Activated B cell treated with CpG ODN at 0.5 μM for 24 hours (primary cell): Measurements from ENCODE around the gene CLHC1. TPM values are rescaled to one million over a fixed set of nuclear protein-coding genes. Genes with fewer than 3 reads are reported as not detected.

Experiments
- ATAC-seq: fragments of 200-7000 bp; cut with Tn5 transposase; one replicate; pipeline ENCODE4 v1.10.0; 2021; ENCODE audit warnings: low read depth, mild to moderate bottlenecking, moderate library complexity
- CTCF ChIA-PET: fragments of 350-600 bp; sonication (Branson Sonifier 250); formaldehyde crosslinking; loops from one replicate; lab custom pipeline; 2021; ENCODE audit warnings: antibody characterized with exemption; lab: Charles Lee
- POLR2A ChIA-PET: fragments of 350-600 bp; sonication (Branson Sonifier 250); formaldehyde crosslinking; loops from one replicate; lab custom pipeline; 2021; ENCODE audit warnings: antibody characterized with exemption; lab: Charles Lee
- DNase-seq: peaks from one replicate; pipeline ENCODE4 v3.0.0; 2022
- H3K27ac Mint-ChIP-seq: one replicate; pipeline ENCODE4 v1.8.0; 2020; ENCODE audit warnings: mixed read lengths
- H3K27me3 Mint-ChIP-seq: one replicate; pipeline ENCODE4 v1.8.0; 2021; ENCODE audit warnings: mixed read lengths
- H3K36me3 Mint-ChIP-seq: one replicate; pipeline ENCODE4 v1.8.0; 2021; ENCODE audit warnings: low read depth, mixed read lengths
- H3K4me1 Mint-ChIP-seq: one replicate; pipeline ENCODE4 v1.8.0; 2021; ENCODE audit warnings: mixed read lengths
- H3K4me3 Mint-ChIP-seq: one replicate; pipeline ENCODE4 v1.8.0; 2020; ENCODE audit warnings: mild to moderate bottlenecking, mixed read lengths
- H3K9me3 Mint-ChIP-seq: one replicate; pipeline ENCODE4 v1.8.0; 2020; ENCODE audit warnings: mixed read lengths
- intact Hi-C: fragments of 100-400 bp; cut with micrococcal nuclease; formaldehyde crosslinking; loops from one replicate; pipeline ENCODE4 v1.15.1; 2024
- total RNA-seq: library from RNA; stranded (reverse); gene quantifications from 2 replicates; pipeline ENCODE4 v1.2.3, GENCODE V29; 2022
- TF ChIP-seq, protein P1 (sequence below): fragments of 200-600 bp; IDR thresholded peaks from one replicate; pipeline ENCODE4 v1.8.0; 2022; ENCODE audit warnings: antibody characterized with exemption, mild to moderate bottlenecking

CLHC1 gene
- total RNA-seq, 1 donor from 2014 or later = 10.5 TPM

DNA sequence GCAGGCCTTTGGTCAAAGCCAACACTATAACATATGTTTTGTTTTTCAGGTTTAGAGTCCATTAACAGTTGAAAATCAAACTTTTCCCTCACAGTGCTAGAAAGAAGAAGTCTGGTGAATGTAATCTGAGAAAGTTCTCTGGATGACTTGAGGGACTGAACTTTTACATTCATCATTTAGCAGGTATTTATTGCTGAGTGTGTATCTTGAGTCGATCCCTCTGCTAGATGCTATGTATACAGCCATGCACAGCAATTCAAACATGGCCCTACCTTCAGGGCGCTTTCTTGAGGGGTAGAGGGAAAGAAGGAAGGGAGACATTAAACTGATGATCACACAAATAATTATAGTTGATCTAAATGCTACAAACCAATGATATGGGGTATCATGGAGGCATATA is 89.6 kb downstream of the CLHC1 start:
- no peak overlapping the region for H3K27ac Mint-ChIP-seq
- ChIA-PET CTCF (no interaction called here), POLR2A (no interaction called here)
- DNase-seq (no peak), ATAC-seq (no peak)
- no peaks in the 10 kb centered on the region for H3K9me3 Mint-ChIP-seq
- TF ChIP-seq, protein P1, sequence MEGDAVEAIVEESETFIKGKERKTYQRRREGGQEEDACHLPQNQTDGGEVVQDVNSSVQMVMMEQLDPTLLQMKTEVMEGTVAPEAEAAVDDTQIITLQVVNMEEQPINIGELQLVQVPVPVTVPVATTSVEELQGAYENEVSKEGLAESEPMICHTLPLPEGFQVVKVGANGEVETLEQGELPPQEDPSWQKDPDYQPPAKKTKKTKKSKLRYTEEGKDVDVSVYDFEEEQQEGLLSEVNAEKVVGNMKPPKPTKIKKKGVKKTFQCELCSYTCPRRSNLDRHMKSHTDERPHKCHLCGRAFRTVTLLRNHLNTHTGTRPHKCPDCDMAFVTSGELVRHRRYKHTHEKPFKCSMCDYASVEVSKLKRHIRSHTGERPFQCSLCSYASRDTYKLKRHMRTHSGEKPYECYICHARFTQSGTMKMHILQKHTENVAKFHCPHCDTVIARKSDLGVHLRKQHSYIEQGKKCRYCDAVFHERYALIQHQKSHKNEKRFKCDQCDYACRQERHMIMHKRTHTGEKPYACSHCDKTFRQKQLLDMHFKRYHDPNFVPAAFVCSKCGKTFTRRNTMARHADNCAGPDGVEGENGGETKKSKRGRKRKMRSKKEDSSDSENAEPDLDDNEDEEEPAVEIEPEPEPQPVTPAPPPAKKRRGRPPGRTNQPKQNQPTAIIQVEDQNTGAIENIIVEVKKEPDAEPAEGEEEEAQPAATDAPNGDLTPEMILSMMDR = no peak
- peaks cover 3% of the 10 kb centered on the region for H3K4me1 Mint-ChIP-seq
- no peak overlapping the region for H3K4me3 Mint-ChIP-seq
- H3K27me3 Mint-ChIP-seq = no peaks in the 10 kb centered on the region
- intact Hi-C loops = no loop called here
- H3K36me3 Mint-ChIP-seq = no peaks in the 10 kb centered on the region

DNA sequence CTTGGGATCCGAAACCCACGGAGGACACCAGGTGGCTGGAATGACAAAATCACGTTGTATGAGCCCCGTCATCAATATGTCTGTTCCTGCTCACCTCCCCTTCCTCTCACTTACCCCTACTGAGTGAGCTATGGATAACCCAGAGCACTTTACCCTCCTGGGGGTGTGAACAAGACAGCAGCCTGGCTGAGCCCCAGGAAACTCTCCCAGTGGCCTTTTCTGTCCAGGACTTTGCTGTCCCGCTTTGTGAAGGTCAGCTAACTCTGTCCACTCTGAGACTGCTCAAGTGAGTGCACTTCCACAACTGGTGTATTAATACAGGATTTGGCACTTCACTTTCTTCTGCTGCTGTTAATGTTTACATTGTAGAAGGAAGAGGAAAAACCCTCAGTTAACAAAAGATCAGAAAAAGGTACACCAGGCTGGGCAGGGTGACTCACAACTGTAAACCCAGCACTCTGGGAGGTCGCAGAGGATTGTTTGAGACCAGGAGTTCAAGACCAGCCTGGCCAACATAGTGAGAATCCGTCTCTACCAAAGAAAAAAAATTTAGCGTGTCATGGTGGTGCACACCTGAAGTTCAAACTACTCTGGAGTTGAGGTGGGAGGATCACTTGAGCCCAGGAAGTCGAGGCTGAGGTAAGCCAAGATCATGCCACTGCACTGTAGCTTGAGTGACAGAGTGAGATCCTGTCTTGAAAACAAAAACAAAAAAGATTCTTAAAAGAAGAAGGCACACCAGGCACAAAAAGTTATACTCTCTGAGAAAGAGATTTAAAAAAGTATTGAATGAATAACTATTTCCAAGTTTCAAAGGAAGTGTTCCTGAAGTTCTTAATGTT is 90.3 kb downstream of the CLHC1 start:
- H3K27me3 Mint-ChIP-seq = no peaks in the 10 kb centered on the region
- intact Hi-C loops = no loop called here
- H3K9me3 Mint-ChIP-seq = no peaks in the 10 kb centered on the region
- TF ChIP-seq, protein P1 = no peak
- POLR2A ChIA-PET = no interaction called here
- ATAC-seq (no peak), DNase-seq (no peak)
- H3K36me3 Mint-ChIP-seq = no peaks in the 10 kb centered on the region
- CTCF ChIA-PET = no interaction called here
- no peak overlapping the region for H3K4me3 Mint-ChIP-seq
- H3K4me1 Mint-ChIP-seq = peaks cover 11% of the 10 kb centered on the region
- H3K27ac Mint-ChIP-seq = no peak overlapping the region

DNA sequence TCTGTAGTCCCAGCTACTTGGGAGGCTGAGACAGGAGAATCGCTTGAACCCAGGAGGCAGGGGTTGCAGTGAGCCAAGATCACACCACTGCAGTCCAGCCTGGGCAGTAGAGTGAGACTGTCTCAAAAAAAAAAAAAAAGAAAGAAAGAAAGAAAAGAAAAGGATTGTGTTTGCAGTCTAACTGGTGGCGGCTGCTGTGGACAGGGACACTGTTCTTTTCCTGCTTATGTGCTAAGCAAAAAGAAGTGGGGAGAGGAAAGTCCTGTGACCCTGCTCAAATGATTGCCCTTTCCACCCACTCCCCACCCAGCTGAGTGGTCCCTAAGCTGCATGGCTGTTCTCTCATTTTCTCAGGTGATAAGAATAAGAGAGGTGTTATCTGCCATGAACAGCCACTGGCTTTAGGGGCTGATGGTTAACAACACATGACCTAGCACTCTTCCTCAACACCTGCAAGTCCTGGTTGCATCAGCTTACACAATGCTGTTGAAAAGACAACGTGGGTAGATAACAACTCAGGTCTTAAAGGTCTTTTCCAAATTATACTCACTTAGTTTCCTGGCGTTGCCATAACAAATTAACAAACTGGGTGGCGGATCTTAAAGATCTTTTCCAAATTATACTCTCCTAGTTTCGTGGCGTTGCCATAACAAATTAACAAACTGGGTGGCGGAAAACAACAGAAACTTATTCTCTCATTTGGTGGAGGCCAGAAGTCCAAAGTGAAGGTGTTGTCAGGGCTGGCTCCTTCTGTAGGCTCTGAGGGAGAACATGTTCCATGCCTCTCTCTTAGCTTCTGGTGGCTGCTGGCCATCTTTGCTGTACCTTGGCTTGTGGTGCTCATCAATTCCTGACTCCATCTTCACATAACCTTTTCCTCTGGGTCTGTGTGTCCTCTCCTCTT is 91.5 kb downstream of the CLHC1 start:
- Mint-ChIP-seq H3K27me3 (no peaks in the 10 kb centered on the region), H3K36me3 (no peaks in the 10 kb centered on the region), H3K9me3 (no peaks in the 10 kb centered on the region), H3K4me3 (no peak overlapping the region), H3K27ac (no peak overlapping the region), H3K4me1 (peaks cover 16% of the 10 kb centered on the region)
- intact Hi-C loops = no loop called here
- POLR2A ChIA-PET = no interaction called here
- ATAC-seq (no peak), DNase-seq (no peak)
- TF ChIP-seq, protein P1 = no peak
- CTCF ChIA-PET = no interaction called here

DNA sequence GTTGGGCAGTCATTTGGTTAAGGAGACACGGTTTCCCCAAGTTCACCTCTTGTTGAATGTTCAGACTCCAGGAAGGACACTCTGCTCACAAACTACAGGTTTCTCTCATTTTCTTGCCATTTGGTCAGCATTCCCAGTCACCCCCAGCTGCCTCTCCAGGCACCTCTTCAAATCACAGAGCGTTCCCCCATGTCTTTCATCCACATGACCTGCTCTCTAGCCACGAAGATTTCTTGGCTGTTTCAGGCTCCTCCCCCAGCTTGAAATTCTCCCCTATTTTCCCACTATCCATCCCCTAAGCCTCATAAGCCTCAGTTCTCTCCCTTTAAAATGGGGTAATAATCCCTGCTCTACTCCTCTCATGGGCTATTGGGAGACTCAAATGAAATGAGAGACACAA is 92.8 kb downstream of the CLHC1 start:
- DNase-seq (no peak), ATAC-seq (no peak)
- intact Hi-C loops = loop anchor here (10.0 kb wide), 1 partner anchor 555 kb away; the partner anchor contains the start of gene PNPT1
- H3K4me1 Mint-ChIP-seq = peaks cover 22% of the 10 kb centered on the region
- no peak overlapping the region for H3K27ac Mint-ChIP-seq
- H3K4me3 Mint-ChIP-seq = no peak overlapping the region
- no peaks in the 10 kb centered on the region for H3K27me3 Mint-ChIP-seq
- TF ChIP-seq, protein P1 = no peak
- POLR2A ChIA-PET = no interaction called here
- CTCF ChIA-PET = no interaction called here
- no peaks in the 10 kb centered on the region for H3K9me3 Mint-ChIP-seq
- no peaks in the 10 kb centered on the region for H3K36me3 Mint-ChIP-seq

DNA sequence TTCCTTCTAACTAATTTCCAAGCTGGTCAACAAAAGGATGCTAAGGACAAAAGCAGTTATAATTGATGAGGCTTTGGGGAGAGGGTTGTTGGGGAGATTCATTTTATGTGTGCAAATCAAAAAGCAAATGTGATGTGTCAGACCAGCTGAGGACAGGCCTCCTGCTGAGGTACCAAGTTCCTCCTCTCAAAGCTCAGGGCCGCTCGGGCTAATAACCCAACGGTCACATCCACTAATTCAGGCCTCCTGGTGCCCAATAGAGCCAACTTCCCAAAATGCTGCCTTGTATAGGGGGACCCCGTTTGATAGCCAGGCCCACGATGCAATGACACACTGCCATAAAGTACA is 93.2 kb downstream of the CLHC1 start:
- ATAC-seq = no peak
- Mint-ChIP-seq H3K9me3 (no peaks in the 10 kb centered on the region), H3K4me1 (peaks cover 27% of the 10 kb centered on the region), H3K27ac (no peak overlapping the region), H3K36me3 (no peaks in the 10 kb centered on the region), H3K27me3 (no peaks in the 10 kb centered on the region), H3K4me3 (no peak overlapping the region)
- intact Hi-C loops = loop anchor here (10.0 kb wide), 1 partner anchor 556 kb away; the partner anchor contains the start of gene PNPT1
- TF ChIP-seq, protein P1 = no peak
- CTCF ChIA-PET = no interaction called here
- POLR2A ChIA-PET = no interaction called here
- DNase-seq = no peak
